ENCODE data around the gene ANO7. TPM values are rescaled to one million over a fixed set of nuclear protein-coding genes. Genes with fewer than 3 reads are reported as not detected.

Gene ANO7
- total and polyA plus RNA-seq, 2 of the 13 experiments (the other 11 are each of a cell fraction or from before 2014, with no cell fraction given) = 4.1 to 4.9 TPM

DNA sequence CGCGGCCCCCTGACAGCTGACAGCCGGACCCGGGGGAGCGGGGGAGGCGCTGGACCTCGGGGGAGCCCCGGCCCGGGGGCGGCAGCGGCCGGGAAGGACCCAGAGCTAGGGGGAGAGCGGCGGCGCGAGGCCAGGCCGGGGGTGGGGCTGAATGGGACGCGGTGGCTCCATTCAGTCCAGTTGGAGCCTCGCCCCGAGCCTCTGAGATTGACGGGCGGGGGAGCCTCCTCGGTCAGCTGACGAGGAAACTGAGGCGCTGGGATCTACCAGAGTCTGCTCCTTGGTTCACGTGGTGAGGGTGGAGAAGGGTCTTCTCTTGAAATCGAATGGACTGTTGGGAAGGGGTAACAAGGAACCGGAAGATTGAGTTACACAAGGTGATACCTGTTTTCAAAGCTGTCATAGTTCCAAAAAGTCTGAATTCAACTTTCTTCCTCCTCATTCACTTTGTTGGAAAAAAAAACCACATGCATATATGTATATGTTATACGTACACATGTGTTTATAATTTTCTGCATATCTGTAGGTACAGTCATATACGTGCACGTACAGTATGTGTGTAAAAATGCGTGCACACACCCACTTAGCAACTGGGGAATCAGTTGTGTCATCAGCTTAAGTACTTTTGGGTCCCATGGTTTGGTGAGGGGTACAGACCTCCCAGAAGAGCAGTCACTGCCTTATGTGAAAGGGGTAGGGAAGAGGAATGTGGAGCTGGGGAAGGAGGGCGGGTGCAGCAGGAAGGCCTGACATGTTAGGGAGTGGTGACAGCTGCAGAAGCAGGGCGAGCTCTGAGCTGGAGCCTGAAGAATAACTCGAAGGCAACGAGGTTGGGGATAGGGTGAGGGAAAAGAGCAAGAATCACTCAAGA is 37.6 kb upstream of the ANO7 start (continued):
- TF ChIP-seq SIN3B (IDR thresholded peaks at IDR 0.05; ENCODE audit: low read length) (no peak), ZFP36L2 (CRISPR knock-in tag; IDR thresholded peaks at IDR 0.05) (no peak), ZNF672 (CRISPR knock-in tag; IDR thresholded peaks at IDR 0.05) (no peak), KMT2A (CRISPR knock-in tag; IDR thresholded peaks at IDR 0.05) (0 out of 2 replicates have a peak, but pooled peaks have one; percentile 22), FOXA3 (CRISPR knock-in tag; IDR thresholded peaks at IDR 0.05) (no peak), ZNF430 (CRISPR knock-in tag; IDR thresholded peaks at IDR 0.05) (no peak), GFI1 (CRISPR knock-in tag; IDR thresholded peaks at IDR 0.05; ENCODE audit: borderline replicate concordance) (0 out of 2 replicates have a peak, but pooled peaks have one; percentile 1), GABPB1 (CRISPR knock-in tag; IDR thresholded peaks at IDR 0.05) (no peak), FOXJ3 (CRISPR knock-in tag; IDR thresholded peaks at IDR 0.05; ENCODE audit: borderline replicate concordance) (no peak), CREM (IDR thresholded peaks at IDR 0.05) (no peak), CREM (CRISPR knock-in tag; IDR thresholded peaks at IDR 0.05) (no peak), ZNF124 (CRISPR knock-in tag; IDR thresholded peaks at IDR 0.05) (no peak), AHR (CRISPR knock-in tag; IDR thresholded peaks at IDR 0.05) (no peak), CEBPG (CRISPR knock-in tag; IDR thresholded peaks at IDR 0.05) (no peak), HNRNPK (IDR thresholded peaks at IDR 0.05; ENCODE audit: low read depth, low read length, poor library complexity, severe bottlenecking) (peak; percentile 3), ARNTL (CRISPR knock-in tag; IDR thresholded peaks at IDR 0.05) (no peak), ZNF709 (CRISPR knock-in tag; IDR thresholded peaks at IDR 0.05) (no peak), TARDBP (CRISPR knock-in tag; IDR thresholded peaks at IDR 0.05) (no peak), FOXO1 (CRISPR knock-in tag; IDR thresholded peaks at IDR 0.05) (no peak; the same call in 1 of the 2 replicates)
- TF ChIP-seq, protein P1, sequence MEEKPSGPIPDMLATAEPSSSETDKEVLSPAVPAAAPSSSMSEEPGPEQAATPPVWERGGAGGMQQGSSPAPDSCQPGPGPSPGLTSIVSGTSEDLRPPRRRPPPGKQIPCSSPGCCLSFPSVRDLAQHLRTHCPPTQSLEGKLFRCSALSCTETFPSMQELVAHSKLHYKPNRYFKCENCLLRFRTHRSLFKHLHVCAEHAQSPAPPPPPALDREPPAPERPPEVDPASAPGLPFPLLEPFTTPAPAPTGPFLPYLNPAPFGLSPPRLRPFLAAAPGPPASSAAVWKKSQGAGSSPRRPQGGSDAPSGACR (CRISPR knock-in tag; IDR thresholded peaks at IDR 0.05) = no peak
- TF ChIP-seq, protein P2, sequence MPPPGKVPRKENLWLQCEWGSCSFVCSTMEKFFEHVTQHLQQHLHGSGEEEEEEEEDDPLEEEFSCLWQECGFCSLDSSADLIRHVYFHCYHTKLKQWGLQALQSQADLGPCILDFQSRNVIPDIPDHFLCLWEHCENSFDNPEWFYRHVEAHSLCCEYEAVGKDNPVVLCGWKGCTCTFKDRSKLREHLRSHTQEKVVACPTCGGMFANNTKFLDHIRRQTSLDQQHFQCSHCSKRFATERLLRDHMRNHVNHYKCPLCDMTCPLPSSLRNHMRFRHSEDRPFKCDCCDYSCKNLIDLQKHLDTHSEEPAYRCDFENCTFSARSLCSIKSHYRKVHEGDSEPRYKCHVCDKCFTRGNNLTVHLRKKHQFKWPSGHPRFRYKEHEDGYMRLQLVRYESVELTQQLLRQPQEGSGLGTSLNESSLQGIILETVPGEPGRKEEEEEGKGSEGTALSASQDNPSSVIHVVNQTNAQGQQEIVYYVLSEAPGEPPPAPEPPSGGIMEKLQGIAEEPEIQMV (CRISPR knock-in tag; IDR thresholded peaks at IDR 0.05; ENCODE audit: low read depth) = no peak
- TF ChIP-seq, protein P3, sequence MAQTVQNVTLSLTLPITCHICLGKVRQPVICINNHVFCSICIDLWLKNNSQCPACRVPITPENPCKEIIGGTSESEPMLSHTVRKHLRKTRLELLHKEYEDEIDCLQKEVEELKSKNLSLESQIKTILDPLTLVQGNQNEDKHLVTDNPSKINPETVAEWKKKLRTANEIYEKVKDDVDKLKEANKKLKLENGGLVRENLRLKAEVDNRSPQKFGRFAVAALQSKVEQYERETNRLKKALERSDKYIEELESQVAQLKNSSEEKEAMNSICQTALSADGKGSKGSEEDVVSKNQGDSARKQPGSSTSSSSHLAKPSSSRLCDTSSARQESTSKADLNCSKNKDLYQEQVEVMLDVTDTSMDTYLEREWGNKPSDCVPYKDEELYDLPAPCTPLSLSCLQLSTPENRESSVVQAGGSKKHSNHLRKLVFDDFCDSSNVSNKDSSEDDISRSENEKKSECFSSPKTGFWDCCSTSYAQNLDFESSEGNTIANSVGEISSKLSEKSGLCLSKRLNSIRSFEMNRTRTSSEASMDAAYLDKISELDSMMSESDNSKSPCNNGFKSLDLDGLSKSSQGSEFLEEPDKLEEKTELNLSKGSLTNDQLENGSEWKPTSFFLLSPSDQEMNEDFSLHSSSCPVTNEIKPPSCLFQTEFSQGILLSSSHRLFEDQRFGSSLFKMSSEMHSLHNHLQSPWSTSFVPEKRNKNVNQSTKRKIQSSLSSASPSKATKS (CRISPR knock-in tag; IDR thresholded peaks at IDR 0.05) = no peak
- TF ChIP-seq, protein P4, sequence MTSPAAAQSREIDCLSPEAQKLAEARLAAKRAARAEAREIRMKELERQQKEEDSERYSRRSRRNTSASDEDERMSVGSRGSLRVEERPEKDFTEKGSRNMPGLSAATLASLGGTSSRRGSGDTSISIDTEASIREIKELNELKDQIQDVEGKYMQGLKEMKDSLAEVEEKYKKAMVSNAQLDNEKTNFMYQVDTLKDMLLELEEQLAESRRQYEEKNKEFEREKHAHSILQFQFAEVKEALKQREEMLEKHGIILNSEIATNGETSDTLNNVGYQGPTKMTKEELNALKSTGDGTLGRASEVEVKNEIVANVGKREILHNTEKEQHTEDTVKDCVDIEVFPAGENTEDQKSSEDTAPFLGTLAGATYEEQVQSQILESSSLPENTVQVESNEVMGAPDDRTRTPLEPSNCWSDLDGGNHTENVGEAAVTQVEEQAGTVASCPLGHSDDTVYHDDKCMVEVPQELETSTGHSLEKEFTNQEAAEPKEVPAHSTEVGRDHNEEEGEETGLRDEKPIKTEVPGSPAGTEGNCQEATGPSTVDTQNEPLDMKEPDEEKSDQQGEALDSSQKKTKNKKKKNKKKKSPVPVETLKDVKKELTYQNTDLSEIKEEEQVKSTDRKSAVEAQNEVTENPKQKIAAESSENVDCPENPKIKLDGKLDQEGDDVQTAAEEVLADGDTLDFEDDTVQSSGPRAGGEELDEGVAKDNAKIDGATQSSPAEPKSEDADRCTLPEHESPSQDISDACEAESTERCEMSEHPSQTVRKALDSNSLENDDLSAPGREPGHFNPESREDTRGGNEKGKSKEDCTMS (CRISPR knock-in tag; conservative IDR thresholded peaks at IDR 0.05) = no peak
- TF ChIP-seq, protein P5, sequence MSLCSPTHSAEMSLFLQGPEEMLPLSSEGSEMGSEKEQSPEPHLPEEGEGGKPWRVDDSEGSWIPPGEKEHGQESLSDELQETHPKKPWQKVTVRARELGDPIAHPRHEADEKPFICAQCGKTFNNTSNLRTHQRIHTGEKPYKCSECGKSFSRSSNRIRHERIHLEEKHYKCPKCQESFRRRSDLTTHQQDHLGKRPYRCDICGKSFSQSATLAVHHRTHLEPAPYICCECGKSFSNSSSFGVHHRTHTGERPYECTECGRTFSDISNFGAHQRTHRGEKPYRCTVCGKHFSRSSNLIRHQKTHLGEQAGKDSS (CRISPR knock-in tag; IDR thresholded peaks at IDR 0.05; ENCODE audit: borderline replicate concordance, low read depth) = no peak
